ENCODE results near the gene UBAP2. TPM values are rescaled to one million over a fixed set of nuclear protein-coding genes. Genes with fewer than 3 reads are reported as not detected.

The UBAP2 gene
- total and polyA plus RNA-seq, 8 donors: 28.2 to 40.3 (median 36.3) TPM

DNA sequence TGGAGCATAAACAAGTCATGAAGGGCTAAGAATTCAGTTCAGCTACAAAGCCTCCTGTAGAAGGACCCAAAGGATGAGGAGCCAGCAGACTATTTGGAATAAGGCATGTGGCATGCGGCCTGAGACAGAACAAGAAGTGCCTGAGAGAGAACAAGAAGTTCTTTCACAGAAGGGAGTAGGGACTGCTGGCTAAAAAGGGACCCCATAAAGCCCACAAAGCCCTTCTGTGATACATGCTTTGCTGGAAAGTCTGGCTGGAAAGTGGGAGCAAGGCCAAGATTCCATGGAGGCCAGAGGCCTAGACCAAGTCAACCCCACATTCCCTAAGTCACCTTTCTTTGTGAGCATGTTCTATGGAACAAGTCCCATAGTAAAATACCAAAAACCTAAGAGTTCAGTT, 35.9 kb upstream of the UBAP2 start:
- TF ChIP-seq, protein P1, sequence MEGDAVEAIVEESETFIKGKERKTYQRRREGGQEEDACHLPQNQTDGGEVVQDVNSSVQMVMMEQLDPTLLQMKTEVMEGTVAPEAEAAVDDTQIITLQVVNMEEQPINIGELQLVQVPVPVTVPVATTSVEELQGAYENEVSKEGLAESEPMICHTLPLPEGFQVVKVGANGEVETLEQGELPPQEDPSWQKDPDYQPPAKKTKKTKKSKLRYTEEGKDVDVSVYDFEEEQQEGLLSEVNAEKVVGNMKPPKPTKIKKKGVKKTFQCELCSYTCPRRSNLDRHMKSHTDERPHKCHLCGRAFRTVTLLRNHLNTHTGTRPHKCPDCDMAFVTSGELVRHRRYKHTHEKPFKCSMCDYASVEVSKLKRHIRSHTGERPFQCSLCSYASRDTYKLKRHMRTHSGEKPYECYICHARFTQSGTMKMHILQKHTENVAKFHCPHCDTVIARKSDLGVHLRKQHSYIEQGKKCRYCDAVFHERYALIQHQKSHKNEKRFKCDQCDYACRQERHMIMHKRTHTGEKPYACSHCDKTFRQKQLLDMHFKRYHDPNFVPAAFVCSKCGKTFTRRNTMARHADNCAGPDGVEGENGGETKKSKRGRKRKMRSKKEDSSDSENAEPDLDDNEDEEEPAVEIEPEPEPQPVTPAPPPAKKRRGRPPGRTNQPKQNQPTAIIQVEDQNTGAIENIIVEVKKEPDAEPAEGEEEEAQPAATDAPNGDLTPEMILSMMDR (IDR thresholded peaks at IDR 0.05): no peak
- Histone ChIP-seq H3K9me3 (no peaks in the 10 kb centered on the region), H3K4me3 (no peak overlapping the region), H3K27me3 (no peaks in the 10 kb centered on the region), H3K36me3 (peaks cover 0 to 51% of the 10 kb centered on the region in 2 donors), H3K27ac (no peak overlapping the region), H3K4me1 (peaks cover 0 to 4% of the 10 kb centered on the region in 2 donors)
- ATAC-seq: no peak
- DNase-seq: no peak
- intact Hi-C loops (cut with DNase I): no loop called here

DNA sequence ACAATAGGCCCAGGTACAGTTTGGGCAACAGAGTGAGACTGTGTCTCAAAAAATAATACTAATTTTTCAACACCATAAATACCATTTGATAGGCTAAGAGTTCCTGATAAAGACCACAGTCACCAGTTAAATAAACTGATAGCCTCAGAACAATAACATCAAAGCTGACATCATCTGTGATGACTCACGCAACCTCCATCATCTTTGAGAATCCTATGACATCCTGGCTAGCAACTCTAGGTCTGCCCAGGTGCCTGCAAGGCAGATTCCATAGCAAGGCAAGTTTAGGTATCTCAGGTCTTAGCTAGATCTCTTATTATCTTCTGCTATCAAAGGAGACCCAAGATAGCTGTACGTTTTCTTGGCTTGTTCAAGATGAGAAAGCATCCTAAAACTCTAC, 30.5 kb upstream of the UBAP2 start:
- intact Hi-C loops (cut with DNase I): loop anchor here in 1 of 2 donors (10.0 kb wide), 1 partner anchor 154 kb away; no protein-coding TSS in a partner anchor
- Histone ChIP-seq H3K27ac (no peak overlapping the region), H3K4me1 (no peaks in the 10 kb centered on the region), H3K9me3 (no peaks in the 10 kb centered on the region), H3K36me3 (no peaks in the 10 kb centered on the region), H3K27me3 (no peaks in the 10 kb centered on the region), H3K4me3 (no peak overlapping the region)
- no peak for ATAC-seq
- DNase-seq: no peak
- TF ChIP-seq, protein P1 (IDR thresholded peaks at IDR 0.05): no peak

DNA sequence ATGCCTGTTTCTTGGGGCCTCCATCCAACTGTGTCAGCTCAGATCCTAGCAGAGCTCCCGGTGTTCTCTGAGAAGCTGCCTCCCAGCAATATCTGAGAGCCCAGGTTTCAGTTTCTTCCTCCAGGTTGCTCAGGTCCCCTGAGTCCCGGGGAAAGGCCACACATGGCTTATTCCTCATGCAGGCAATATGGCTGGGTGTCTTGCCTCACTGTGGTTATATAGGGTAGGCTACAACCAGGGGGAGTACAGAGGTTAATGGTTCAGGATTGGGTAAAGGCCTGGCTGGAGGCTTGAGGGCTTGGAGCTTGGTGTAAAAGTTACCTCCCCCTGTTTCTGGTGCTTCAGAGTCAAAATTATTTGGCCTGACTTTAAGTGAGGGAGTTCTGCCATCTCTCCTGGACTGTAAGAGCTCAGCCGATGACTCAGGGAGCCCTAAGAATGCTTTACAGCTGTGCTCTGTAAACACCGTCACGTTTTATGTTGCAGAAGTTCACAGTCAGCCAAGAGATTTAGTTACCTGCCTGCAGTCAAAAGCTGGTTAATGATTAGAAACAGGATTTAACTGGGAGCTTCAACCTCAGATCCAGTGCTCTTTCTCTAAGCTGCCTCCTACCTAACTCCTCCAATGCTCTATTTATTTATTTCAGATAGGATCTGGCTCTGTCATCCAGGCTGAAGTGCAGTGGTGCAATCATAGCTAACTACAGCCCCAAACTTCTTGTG, 24.3 kb upstream of the UBAP2 start:
- ATAC-seq (peak; percentile 89), DNase-seq (peak in 2 of 4 donors; percentile 53 to 59)
- H3K27ac ChIP-seq: peak overlapping the region; percentile 30 to 79
- H3K9me3 ChIP-seq: no peaks in the 10 kb centered on the region
- H3K4me3 ChIP-seq: no peak overlapping the region
- H3K36me3 ChIP-seq: no peaks in the 10 kb centered on the region
- peaks cover 0 to 10% of the 10 kb centered on the region in 2 donors for H3K4me1 ChIP-seq
- H3K27me3 ChIP-seq: no peaks in the 10 kb centered on the region
- TF ChIP-seq, protein P1 (IDR thresholded peaks at IDR 0.05): no peak
- intact Hi-C loops (cut with DNase I): loop anchor here in 1 of 2 donors (10.0 kb wide), 1 partner anchor 148 kb away; no protein-coding TSS in a partner anchor

DNA sequence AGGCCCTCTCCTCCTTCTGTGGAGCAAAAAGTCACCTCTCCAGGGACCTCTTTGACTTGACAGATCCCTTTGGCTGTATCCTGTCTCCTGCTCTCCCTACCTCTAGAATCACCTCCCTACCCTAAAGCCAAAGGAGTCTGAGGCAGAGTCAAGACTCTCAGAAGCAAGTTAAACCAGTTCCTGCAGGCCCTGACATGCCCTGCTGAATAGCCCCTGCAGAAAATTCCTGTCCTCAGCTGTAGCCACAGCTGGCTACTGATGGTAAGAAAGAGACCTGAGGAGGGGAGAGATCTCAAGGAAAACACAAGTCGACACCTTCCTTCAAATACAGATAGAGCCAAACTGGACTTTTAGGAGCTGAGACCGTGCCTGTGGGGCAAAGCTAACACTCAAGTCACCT, 23.7 kb upstream of the UBAP2 start:
- TF ChIP-seq, protein P1 (IDR thresholded peaks at IDR 0.05): no peak
- Histone ChIP-seq H3K36me3 (no peaks in the 10 kb centered on the region), H3K4me1 (peaks cover 0 to 10% of the 10 kb centered on the region in 2 donors), H3K4me3 (no peak overlapping the region), H3K27ac (peak overlapping the region; percentile 30 to 79), H3K9me3 (no peaks in the 10 kb centered on the region), H3K27me3 (no peaks in the 10 kb centered on the region)
- ATAC-seq: peak; percentile 68
- intact Hi-C loops (cut with DNase I): loop anchor here in 1 of 2 donors (10.0 kb wide), 1 partner anchor 148 kb away; no protein-coding TSS in a partner anchor
- DNase-seq: peak in 1 of 4 donors; percentile 64

DNA sequence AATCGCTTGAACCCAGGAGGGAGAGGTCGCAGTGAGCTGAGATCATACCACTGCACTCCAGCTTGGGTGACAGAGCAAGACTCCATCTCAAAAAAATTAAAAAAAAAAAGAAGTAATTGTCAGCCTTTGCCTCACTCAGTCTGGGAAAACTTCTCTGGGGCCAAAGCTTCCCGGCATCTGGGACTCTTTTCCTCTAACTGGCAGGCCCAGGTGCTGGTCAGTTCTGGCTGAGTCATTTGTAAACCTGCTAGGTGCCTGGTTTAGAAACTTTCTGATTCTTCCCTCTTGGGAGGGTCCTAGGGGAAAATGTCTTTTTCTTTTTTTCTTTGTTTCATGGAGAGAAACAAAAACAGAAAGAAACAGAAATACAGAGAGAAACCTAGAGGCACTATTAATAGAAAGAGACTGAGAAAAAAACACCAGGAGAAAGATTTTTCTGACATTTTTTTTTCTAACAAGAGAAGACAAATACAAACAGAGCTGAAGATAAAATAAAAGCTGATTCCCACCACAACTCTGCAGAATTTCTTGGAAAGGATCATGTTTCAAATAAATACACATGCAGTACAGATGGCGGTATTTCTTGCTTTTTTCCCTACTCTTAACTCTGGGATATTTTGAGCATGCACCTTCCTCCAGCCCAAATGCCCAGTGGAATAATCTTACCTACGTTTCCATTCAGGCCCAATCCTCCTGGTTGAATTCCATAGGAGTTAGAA, 22.1 kb upstream of the UBAP2 start:
- no peak overlapping the region for H3K4me3 ChIP-seq
- TF ChIP-seq, protein P1 (IDR thresholded peaks at IDR 0.05): no peak
- H3K27me3 ChIP-seq: no peaks in the 10 kb centered on the region
- no peak overlapping the region for H3K27ac ChIP-seq
- intact Hi-C loops (cut with DNase I): loop anchor here in 1 of 2 donors (10.0 kb wide), 1 partner anchor 146 kb away; no protein-coding TSS in a partner anchor
- no peaks in the 10 kb centered on the region for H3K9me3 ChIP-seq
- ATAC-seq (no peak), DNase-seq (no peak)
- peaks cover 0 to 10% of the 10 kb centered on the region in 2 donors for H3K4me1 ChIP-seq
- no peaks in the 10 kb centered on the region for H3K36me3 ChIP-seq
